Measurements from ENCODE around the gene POP7.

POP7 gene

GRCh38 chr7:100679129-100679926 is 26.6 kb upstream of the POP7 start:
- DNase-seq = no peak

- no peak for DNase-seq
Observed at GRCh38 chr7:100679927-100680575, 25.9 kb upstream of the POP7 start.

- no peak for DNase-seq
Observed at GRCh38 chr7:100680576-100681271, 25.2 kb upstream of the POP7 start.

GRCh38 chr7:100681491-100682227 is 24.3 kb upstream of the POP7 start:
- no peak for DNase-seq

GRCh38 chr7:100682228-100682741 is 23.6 kb upstream of the POP7 start:
- DNase-seq = no peak

- no peak for DNase-seq
Observed at GRCh38 chr7:100682991-100683658, 22.8 kb upstream of the POP7 start.

- no peak for DNase-seq
Observed at GRCh38 chr7:100683659-100684533, 22.0 kb upstream of the POP7 start.

GRCh38 chr7:100684534-100685042 is 21.3 kb upstream of the POP7 start:
- no peak for DNase-seq

GRCh38 chr7:100685049-100685605 is 20.8 kb upstream of the POP7 start:
- no peak for DNase-seq

GRCh38 chr7:100685631-100686145 is 20.2 kb upstream of the POP7 start:
- DNase-seq = no peak

GRCh38 chr7:100686201-100686821 is 19.6 kb upstream of the POP7 start:
- no peak for DNase-seq

- DNase-seq = no peak
Observed at GRCh38 chr7:100686822-100687211, 19.1 kb upstream of the POP7 start.

GRCh38 chr7:100687261-100687660 is 18.7 kb upstream of the POP7 start:
- DNase-seq = no peak

- DNase-seq = no peak
Observed at GRCh38 chr7:100687751-100688300, 18.1 kb upstream of the POP7 start.

- DNase-seq = no peak
Observed at GRCh38 chr7:100688326-100688860, 17.5 kb upstream of the POP7 start.

- DNase-seq = no peak
Observed at GRCh38 chr7:100689230-100690135, 16.4 kb upstream of the POP7 start.

- peak in 1 of 2 experiments; percentile 44 for DNase-seq
Observed at GRCh38 chr7:100691676-100692577, 14.0 kb upstream of the POP7 start.
